Lower leg skin (tissue), 4 donors: ENCODE data around the gene SRGAP1. TPM values are rescaled to one million over a fixed set of nuclear protein-coding genes. Genes with fewer than 3 reads are reported as not detected.

Source experiments
- DNase-seq, 2 donors: peaks; one replicate each; pipeline ENCODE4 v3.0.0-alpha.2; 2019; ENCODE audit warnings: low spot score in 2 of 2
- H3K4me3 ChIP-seq: fragments of 200-600 bp; sonication (generic); 2 replicates; pipeline ENCODE4 v1.5.1; 2017; ENCODE audit warnings: mild to moderate bottlenecking, low read depth; ENCODE audit not compliant: poor library complexity, severe bottlenecking
- POLR2A ChIP-seq, 2 donors: fragments of 450-650 bp; IDR thresholded peaks; one replicate each; pipeline ENCODE4 v1.6.1; 2016 to 2017; ENCODE audit warnings: antibody characterized with exemption in 2 of 2, mild to moderate bottlenecking in 1 of 2, moderate library complexity in 1 of 2
- WGBS, 2 donors: methylation state at CpG; one replicate each; pipeline ENCODE4 v1.1.5; 2018; 5-methylcytosine and 5-hydroxymethylcytosine counted together
- intact Hi-C: fragments of 100-400 bp; cut with DNase I; formaldehyde crosslinking; loops from one replicate; pipeline ENCODE4 v1.15.0; 2023; ENCODE audit warnings: low total_unique reads
- total RNA-seq, 4 donors: library from RNA; depleted of rRNA; stranded (reverse); fragments of >200 nt; gene quantifications; one replicate each; pipeline ENCODE4 v1.1.0, GENCODE V29; 2016
- TF ChIP-seq, protein P1 (sequence below), 3 donors: fragments of 450-650 bp; IDR thresholded peaks; one replicate each; pipeline ENCODE4 v1.5.1; 2016; ENCODE audit warnings: antibody characterized with exemption in 3 of 3, mild to moderate bottlenecking in 3 of 3, moderate library complexity in 2 of 3

Gene SRGAP1
- total RNA-seq, 4 donors from 2014 or later, result 1.3 to 6.0 (median 1.7) TPM

DNA sequence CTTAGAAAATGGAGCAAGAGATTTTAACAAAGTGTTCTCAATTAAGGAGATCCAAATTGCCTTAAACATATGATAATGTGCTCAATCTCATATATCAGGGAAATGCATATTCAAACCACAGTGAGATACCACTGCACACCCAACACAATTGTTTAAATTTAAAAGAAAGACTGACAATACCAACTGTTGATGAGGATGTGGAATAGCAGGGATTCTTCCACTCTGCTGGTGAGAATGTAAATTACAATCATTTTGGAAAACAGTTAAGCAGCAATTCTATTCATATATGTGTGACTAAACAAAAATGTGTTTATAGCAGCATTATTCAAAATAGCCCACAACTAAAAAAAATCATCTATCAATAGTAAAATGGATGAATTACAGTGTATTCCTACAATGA, 233.4 kb downstream of the SRGAP1 start:
- no peak overlapping the region for H3K4me3 ChIP-seq
- intact Hi-C loops, result no loop called here
- no peak for TF ChIP-seq POLR2A (IDR thresholded peaks at IDR 0.05)
- TF ChIP-seq, protein P1, sequence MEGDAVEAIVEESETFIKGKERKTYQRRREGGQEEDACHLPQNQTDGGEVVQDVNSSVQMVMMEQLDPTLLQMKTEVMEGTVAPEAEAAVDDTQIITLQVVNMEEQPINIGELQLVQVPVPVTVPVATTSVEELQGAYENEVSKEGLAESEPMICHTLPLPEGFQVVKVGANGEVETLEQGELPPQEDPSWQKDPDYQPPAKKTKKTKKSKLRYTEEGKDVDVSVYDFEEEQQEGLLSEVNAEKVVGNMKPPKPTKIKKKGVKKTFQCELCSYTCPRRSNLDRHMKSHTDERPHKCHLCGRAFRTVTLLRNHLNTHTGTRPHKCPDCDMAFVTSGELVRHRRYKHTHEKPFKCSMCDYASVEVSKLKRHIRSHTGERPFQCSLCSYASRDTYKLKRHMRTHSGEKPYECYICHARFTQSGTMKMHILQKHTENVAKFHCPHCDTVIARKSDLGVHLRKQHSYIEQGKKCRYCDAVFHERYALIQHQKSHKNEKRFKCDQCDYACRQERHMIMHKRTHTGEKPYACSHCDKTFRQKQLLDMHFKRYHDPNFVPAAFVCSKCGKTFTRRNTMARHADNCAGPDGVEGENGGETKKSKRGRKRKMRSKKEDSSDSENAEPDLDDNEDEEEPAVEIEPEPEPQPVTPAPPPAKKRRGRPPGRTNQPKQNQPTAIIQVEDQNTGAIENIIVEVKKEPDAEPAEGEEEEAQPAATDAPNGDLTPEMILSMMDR (IDR thresholded peaks at IDR 0.05), result no peak
- DNase-seq, result no peak

DNA sequence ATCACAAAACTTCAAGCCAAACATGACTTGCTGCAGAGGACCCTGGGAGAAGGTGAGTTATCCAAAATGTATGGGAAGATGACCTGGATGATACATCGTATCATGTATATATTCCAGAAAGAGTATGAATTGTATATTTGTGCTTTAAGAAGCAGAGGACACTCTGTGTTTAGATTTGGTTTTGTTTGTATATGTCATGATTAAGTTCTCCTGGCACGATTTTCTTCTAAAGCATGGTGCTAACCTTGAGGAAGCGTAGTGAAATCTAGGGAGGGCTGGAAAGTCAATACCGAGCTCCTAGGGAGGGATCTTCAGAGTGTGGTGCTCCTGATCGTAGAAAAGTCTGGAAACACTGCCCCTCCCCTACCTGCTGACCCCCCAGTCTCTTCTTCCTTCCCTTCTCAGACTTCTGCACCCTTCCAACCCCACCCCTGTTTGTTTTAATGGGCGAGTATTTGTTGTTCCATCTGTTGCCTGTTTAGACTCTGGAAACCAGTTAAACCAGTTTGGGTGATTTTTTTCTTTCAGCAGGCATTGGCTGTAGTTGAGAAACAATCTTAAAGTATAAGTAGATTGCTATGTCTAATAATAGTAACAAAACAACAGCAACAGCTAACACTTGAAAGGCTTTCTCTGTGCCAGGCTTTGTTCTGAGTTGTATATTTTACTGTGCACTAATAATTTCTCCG, 236.0 kb downstream of the SRGAP1 start:
- no peak overlapping the region for H3K4me3 ChIP-seq
- 39 to 53% methylated on average over 7 of the region's 7 CpGs for WGBS, 2 donors
- no peak for DNase-seq

DNA sequence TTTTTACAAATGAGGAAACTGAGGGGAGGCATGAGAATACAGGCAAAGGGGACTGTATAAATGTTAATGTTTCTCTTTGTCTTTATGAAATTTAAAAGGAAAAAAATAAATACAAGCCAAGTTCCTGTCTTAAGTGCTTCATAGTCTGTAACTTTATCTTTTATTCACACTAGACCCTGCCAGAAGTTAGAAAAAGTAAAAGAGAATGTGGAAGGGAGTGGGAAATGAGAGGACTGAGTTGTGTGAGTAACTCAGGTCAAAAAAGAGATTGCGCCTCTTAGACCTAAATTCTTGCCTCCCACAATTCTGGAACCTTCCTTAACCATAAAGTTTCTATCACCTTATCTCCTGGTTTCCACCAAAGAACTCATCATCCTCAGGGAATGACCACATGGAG, 236.5 kb downstream of the SRGAP1 start:
- WGBS, 2 donors, result 77 to 86% methylated on average over 1 of the region's 1 CpG
- DNase-seq, result no peak
- intact Hi-C loops, result no loop called here
- no peak overlapping the region for H3K4me3 ChIP-seq
- TF ChIP-seq, protein P1 (IDR thresholded peaks at IDR 0.05), result no peak
- no peak for TF ChIP-seq POLR2A (IDR thresholded peaks at IDR 0.05)

More for the DNA sequence above, 236.0 kb downstream of the SRGAP1 start:
- intact Hi-C loops, result no loop called here
- TF ChIP-seq, protein P1 (IDR thresholded peaks at IDR 0.05), result no peak
- TF ChIP-seq POLR2A (IDR thresholded peaks at IDR 0.05), result no peak

DNA sequence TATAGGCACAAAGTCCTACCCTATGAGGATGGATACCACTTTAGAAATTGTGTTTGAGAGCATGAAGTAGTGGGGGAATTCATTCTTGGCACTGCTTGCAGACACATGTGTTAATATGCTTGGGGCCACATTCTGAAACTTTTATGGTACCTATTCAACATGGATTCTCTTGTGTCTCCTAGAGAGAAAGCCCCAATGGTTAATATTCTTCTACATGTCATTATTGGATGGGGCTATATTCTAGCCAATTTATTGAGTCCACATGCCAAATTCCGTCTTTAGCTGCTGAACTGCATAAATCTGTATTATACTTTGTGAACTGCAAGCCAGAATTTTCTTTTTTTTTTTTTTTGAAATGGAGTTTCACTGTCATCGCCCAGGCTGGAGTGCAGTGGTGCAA, 237.6 kb downstream of the SRGAP1 start:
- TF ChIP-seq, protein P1 (IDR thresholded peaks at IDR 0.05), result no peak
- no peak for TF ChIP-seq POLR2A (IDR thresholded peaks at IDR 0.05)
- no peak overlapping the region for H3K4me3 ChIP-seq
- intact Hi-C loops, result no loop called here
- WGBS, 2 donors, result 38 to 47% methylated on average over 2 of the region's 2 CpGs
- no peak for DNase-seq

DNA sequence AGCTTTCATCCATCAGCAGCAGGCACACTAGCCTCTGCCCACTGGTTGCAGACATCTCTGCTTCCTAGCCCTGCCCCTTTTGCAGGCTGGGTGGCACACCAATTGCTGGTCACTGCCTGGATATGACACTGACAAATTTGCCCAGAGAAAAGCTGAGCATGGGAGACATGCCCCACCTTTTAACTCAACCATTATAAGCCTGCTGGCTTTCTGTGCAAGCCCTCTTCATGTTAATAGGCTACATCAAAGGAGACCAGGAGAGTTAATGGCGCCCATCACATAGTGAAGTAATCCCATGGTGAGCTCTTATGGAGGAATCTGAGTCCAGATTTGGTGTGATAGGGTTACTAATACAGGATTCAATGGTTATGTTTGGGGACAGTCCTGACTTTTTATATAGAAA, 238.4 kb downstream of the SRGAP1 start:
- intact Hi-C loops, result no loop called here
- WGBS, 2 donors, result 50 to 58% methylated on average over 1 of the region's 1 CpG
- TF ChIP-seq, protein P1 (IDR thresholded peaks at IDR 0.05), result no peak
- TF ChIP-seq POLR2A (IDR thresholded peaks at IDR 0.05), result no peak
- no peak for DNase-seq
- no peak overlapping the region for H3K4me3 ChIP-seq
